SHP77 (cell line): ENCODE measurements around the gene BFAR.
A peak's percentile ranks its signal among the peaks of the same experiment; 100 is the strongest.
"Not testable (repeated sequence)": the region's sequence is repeated elsewhere in the genome, so short reads cannot be mapped to it uniquely, and the experiment has no call there.

Experiments
- DNase-seq, 2 experiments: peaks; one replicate each; lab custom pipeline; 2025; lab: John Stamatoyannopoulos, UW

Gene BFAR

GRCh38 chr16:14632693-14633569 is at the start of gene BFAR:
BFAR (plus strand) TSS chr16:14632951; CDS start chr16:14644347, 11,396 bp downstream.
- peak; percentile 95 for DNase-seq

GRCh38 chr16:14585287-14585686 is 47.5 kb upstream of the BFAR start:
- DNase-seq, result no peak

GRCh38 chr16:14586637-14587305 is 46.0 kb upstream of the BFAR start:
- no peak for DNase-seq

DNA sequence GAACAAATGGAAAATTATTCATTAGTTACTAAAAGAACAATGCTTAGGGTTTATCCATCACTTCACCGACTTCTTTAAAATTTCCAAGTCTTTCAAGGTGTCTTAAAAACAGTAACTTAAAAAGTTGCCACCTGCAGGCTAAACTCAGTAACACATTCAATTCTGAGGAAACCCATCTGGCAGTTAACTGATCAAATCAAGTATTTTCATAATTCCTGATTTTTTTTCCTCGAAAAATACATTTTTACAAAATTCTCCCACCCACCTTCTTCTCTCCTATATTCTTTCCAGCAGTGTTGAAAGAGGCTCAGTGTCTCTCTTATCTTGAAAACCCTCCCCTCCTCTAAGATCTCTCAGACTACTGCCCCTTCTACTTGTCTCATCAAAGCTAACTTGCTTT is 32.6 kb upstream of the BFAR start:
- DNase-seq, result no peak

DNA sequence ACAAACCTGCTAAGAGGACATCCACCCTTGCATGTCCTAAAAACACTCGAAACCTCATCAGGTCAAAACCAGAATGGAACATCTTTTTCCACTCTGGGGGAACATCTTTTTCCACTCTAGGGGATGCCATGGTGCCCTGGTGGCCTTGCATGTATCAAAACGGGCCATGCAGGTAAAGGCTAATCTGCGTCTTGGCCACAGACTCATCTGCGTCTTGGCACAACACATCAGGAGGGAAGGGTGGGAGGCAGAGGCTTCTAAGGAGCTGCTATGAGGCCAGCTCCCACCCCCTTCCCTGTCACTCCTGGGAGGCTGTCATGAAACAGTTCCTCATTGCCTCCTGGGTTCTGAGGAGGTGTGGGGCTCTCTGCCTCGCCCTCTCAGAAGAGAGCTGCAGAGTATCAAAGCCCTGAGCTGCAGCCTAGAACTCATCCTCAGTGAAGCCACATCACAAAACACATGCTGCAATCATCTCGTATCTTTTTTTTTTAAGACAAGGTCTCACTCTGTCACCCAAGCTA is 30.2 kb upstream of the BFAR start:
- DNase-seq, result no peak

DNA sequence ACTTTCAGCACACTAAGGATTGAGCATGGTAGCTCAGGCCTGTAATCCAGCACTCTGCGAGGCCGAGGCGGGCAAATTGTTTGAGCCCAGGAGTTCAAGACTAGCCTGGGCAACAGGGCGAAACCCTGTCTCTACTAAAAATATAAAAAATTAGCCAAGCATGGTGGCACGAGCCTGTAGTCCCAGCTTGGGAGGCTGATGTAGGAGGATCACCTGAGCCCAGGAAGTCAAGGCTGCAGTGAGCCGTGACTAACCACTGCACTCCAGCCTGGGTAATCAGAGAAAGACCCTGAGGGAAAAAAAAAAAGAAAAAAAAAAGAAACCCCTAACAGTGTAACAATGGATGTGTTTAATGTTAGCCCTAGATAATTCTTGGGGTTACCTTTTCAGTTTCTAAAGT is 26.6 kb upstream of the BFAR start:
- DNase-seq, result no peak

DNA sequence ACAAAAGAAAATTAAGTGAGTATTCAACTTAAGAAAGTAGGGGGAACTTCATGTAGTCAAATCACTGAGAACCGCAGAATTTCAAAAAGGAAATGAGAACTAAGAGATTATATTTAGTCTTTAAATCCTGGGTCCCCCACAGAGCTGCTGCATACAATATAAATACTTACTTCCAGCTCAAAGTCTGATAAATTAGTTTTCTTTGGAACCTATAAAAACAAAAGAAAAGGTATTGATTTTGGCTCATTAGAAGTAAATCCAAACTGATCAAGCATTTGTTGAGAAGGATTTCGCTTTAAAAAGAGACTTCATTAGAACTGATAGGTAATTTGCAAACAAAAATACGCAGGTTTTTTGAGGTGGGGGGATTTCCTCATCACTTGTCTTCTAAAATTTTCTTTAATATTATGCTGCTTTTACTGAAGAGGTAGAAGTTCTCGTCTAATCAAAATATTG is 24.6 kb upstream of the BFAR start:
- no peak for DNase-seq

DNA sequence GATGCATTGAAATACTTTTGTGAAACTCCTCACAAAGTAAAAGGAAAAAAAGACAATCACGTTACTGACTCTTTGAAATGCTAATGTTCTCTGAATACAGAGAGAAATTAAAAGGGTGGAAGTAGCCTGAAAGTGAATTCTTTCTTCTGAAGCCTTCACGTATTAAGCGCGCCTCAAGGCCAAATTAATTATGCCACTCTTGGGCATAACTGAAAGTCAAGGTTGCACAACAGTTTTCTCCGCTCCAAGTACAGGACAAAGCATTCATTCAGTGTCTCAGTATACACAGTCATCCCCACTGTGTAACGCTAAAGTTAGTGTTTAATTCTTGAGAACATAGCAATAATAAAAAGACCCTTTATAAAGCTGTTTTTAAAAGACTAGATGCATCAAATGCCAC is 24.1 kb upstream of the BFAR start:
- DNase-seq, result no peak

GRCh38 chr16:14609716-14610115 is 23.0 kb upstream of the BFAR start:
- no peak for DNase-seq

GRCh38 chr16:14611660-14612059 is 21.1 kb upstream of the BFAR start:
- no peak for DNase-seq

DNA sequence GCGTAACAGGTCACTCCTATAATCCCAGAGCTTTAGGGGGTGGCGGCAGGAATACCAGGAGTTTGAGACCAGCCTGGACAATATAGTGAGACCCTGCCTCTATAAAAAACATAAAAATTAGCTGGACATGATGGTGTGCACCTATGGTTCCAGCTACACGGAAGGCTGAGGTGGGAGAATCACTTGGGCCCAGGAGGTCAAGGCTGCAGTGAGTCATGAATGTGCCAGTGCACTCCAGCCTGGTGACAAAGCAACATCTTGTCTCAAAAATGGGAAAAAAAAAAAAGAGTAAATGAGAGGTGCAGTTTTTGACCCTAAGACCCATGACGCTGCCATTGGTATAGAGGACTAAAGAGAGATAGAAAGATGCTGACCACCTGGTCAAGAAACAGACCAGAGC is 18.8 kb upstream of the BFAR start:
- DNase-seq, result no peak

DNA sequence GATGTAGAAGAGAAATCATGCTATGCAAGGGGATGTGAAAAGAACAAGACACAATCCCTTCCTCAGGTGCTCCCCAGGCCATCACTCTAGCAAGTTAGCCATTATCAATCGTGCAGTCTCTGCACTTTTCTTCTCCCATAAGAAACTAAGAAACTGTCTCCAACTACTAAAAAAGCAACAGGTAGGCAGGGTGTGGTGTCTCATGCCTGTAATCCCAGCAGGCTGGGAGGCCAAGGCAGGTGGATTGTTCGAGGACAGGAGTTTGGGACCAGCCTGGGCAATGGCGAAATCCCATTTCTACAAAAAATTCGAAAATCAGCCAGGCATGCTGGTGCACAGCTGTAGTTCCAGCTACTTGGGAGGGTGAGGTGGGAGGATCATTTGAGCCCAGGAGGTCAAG is 16.5 kb upstream of the BFAR start:
- no peak for DNase-seq

DNA sequence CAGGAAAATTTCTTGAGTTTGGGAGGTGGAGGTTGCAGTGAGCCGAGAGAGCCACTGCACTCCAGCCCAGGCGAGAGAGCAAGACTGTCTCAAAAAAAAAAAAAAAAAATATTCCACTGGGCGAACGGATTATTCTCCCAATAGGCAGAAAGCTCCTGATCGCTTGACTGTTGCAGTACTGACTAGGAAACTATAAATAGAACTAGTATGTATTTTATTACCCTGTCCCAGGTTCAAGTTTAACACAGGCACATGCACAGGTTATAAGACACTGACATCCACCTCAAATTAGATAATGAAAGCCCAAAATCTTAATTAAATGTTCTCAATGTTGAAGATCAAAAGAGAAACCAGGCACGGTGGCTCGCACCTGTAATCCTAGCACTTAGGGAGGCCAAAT is 14.2 kb upstream of the BFAR start:
- DNase-seq, result no peak

DNA sequence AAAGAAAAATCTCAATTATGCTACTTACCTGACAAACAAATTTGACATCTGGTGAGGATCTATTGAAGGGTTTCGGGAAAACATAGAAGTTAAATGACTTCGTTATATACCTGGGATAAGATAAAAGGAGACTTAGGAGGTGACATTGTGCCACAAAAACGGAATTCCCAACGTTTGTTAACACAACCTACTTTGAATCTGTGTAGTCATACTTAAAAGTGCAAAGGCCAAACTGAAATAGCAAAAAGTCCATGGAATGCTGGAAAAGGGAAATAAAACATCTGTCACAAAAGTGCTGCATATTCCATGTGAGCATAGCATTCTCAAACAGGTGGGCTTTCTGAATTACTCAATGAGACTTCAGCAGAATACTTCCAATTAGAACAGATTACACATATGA is 5.7 kb upstream of the BFAR start:
- no peak for DNase-seq

DNA sequence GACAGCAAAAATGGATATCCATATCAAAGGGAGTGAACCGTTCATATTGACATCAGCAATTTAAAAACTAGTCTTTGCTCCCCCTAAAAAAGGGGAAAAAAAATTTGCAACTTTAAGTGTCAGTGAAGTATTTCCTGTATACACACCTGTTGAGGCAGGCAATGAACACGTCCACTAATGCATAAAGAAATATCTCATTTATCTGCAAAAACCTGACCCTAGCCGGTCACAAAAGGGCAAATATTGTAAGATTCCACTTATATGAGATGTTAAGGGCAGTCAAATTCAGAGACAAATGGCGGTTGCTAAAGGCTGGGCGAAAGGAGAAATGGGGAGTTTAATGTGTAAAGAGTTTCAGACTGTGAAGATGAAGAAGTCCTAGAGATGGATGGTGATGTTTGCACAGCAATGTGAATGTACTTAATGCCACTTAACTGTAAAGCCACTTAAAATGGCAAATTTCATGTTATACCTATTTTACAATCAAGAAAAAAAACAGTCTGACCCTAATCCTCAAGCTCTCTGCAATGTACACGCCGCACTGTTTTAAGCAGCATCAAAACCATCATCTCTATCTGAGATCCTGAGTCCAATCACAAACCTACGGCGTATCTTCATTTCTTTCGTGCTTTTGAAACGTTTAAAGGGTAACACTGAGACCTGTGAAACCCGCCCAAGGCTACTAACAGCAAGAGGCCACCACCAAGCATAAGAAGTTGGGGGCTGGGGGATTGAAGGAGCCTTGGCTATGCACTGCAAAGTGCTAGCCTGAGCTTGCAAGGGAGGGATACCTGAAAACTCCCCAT is 3.7 kb upstream of the BFAR start:
- no peak for DNase-seq

- peak; percentile 19 to 34 for DNase-seq
Observed at GRCh38 chr16:14629612-14629918, 3.2 kb upstream of the BFAR start.

- DNase-seq, result peak; percentile 93 to 95
Observed at GRCh38 chr16:14629919-14630619, 2.7 kb upstream of the BFAR start, which contains the start of gene PARN. PARN (minus strand) TSS chr16:14630260; CDS start chr16:14630125, 135 bp downstream.

DNA sequence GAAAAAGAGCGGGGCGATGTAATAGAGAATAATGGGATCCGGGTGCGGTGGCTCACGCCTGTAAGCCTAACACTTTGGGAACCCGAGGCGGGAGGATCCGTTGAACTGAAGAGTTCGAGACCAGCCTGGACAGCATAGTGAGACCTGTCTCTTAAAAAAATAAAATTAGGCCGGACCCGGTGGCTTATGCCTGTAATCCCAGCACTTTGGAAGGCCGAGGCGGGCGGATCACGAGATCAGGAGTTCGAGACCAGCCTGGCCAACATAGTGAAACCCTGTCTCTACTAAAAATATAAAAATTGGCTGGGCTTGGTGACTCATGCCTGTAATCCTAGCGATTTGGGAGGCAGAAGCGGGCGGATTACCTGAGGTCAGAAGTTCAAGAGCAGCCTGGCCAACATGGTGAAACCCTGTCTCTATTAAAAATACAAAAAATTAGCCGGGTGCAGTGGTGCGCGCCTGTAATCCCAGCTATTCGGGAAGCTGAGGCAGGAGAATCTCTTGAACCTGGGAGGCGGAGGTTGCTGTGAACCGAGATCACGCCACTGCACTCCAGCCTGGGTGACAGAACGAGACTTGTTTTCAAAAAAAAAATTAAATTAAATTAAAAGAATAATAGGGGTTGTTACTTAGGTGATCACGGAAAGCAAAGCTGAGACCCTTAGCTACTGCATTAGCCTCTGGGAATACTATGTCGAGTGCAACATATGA is 2.0 kb upstream of the BFAR start:
- not testable (repeated sequence) for DNase-seq

GRCh38 chr16:14634389-14634725 is 1.6 kb downstream of the BFAR start:
- no peak for DNase-seq

- DNase-seq, result no peak
Observed at GRCh38 chr16:14635395-14636165, 2.8 kb downstream of the BFAR start.
